GM21528 (cell line): Measurements from ENCODE around the gene GUCY1A1.

Source experiments
- ATAC-seq: cut with Tn5 transposase; IDR thresholded peaks from one replicate; pipeline ENCODE4 v1.9.1; 2021; ENCODE audit warnings: mild to moderate bottlenecking, moderate library complexity; ENCODE audit not compliant: unreplicated experiment, low FRiP score

GUCY1A1 gene

GRCh38 chr4:155724731-155725130 is 58.1 kb downstream of the GUCY1A1 start:
- no peak for ATAC-seq

GRCh38 chr4:155734065-155734464 is 67.4 kb downstream of the GUCY1A1 start:
- ATAC-seq = no peak

- no peak for ATAC-seq
These were observed 68.3 kb downstream of the GUCY1A1 start for GRCh38 chr4:155734951-155735350.

- ATAC-seq = no peak
These were observed 68.8 kb downstream of the GUCY1A1 start for GRCh38 chr4:155735496-155735895.

- no peak for ATAC-seq
These were observed 71.9 kb downstream of the GUCY1A1 start for GRCh38 chr4:155738548-155738947.

GRCh38 chr4:155741546-155741945 is 74.9 kb downstream of the GUCY1A1 start:
- ATAC-seq = no peak

GRCh38 chr4:155742310-155743015 is 75.8 kb downstream of the GUCY1A1 start:
- ATAC-seq = no peak

GRCh38 chr4:155745984-155746383 is 79.3 kb downstream of the GUCY1A1 start:
- no peak for ATAC-seq

GRCh38 chr4:155748039-155748438 is 81.4 kb downstream of the GUCY1A1 start:
- ATAC-seq = no peak

- ATAC-seq = no peak
These were observed 82.4 kb downstream of the GUCY1A1 start for GRCh38 chr4:155749041-155749440.

- no peak for ATAC-seq
These were observed 84.9 kb downstream of the GUCY1A1 start for GRCh38 chr4:155751569-155751968.

GRCh38 chr4:155757745-155758265 is 91.2 kb downstream of the GUCY1A1 start:
- no peak for ATAC-seq

- peak; percentile 97 for ATAC-seq
These were observed 92.1 kb downstream of the GUCY1A1 start, which contains the start of gene GUCY1B1 for GRCh38 chr4:155758481-155759371. TSS of gene GUCY1B1 (plus strand) at chr4:155759021. CDS start at chr4:155759141, 120 bp downstream.

GRCh38 chr4:155759372-155760252 is 93.0 kb downstream of the GUCY1A1 start:
- peak; percentile 24 for ATAC-seq

GRCh38 chr4:155761047-155761446 is 94.4 kb downstream of the GUCY1A1 start:
- ATAC-seq = no peak

GRCh38 chr4:155761916-155762315 is 95.3 kb downstream of the GUCY1A1 start:
- no peak for ATAC-seq

- no peak for ATAC-seq
These were observed 95.7 kb downstream of the GUCY1A1 start for GRCh38 chr4:155762334-155762733.

- ATAC-seq = no peak
These were observed 96.9 kb downstream of the GUCY1A1 start for GRCh38 chr4:155763551-155763950.

GRCh38 chr4:155765149-155765548 is 98.5 kb downstream of the GUCY1A1 start:
- no peak for ATAC-seq

GRCh38 chr4:155766622-155767021 is 100.0 kb downstream of the GUCY1A1 start:
- no peak for ATAC-seq
